ENCODE results near the gene MOCOS. TPM values are rescaled to one million over a fixed set of nuclear protein-coding genes. Genes with fewer than 3 reads are reported as not detected.
"Not testable (repeated sequence)": the region's sequence is repeated elsewhere in the genome, so short reads cannot be mapped to it uniquely, and the experiment has no call there.

Gene MOCOS
- total and polyA plus RNA-seq, 2 experiments from 2014 or later = 3.1 to 8.6 TPM

- no peaks in the 10 kb centered on the region for H3K79me2 ChIP-seq
- 78% methylated on average over 1 of the region's 1 CpG for WGBS (ENCODE audit: low lambda C conversion rate, missing lambda C conversion rate)
- no peaks in the 10 kb centered on the region for H3K9me2 ChIP-seq (replicated peaks; ENCODE audit: insufficient read depth)
- H3K4me3 ChIP-seq = no peak overlapping the region
- H3K36me3 ChIP-seq (replicated peaks; ENCODE audit: insufficient read depth, low read depth) = peaks cover 5% of the 10 kb centered on the region
- no peaks in the 10 kb centered on the region for H3K27me3 ChIP-seq
- no peaks in the 10 kb centered on the region for H3K4me1 ChIP-seq (ENCODE audit: insufficient read depth)
- H3K9me3 ChIP-seq (ENCODE audit: low read depth) = peaks cover 8% of the 10 kb centered on the region
- DNase-seq (ENCODE audit: low spot score) = no peak
- no peaks in the 10 kb centered on the region for H4K20me1 ChIP-seq (ENCODE audit: insufficient read depth, poor library complexity, severe bottlenecking)
- TF ChIP-seq EZH2phosphoT487 (IDR thresholded peaks at IDR 0.05; ENCODE audit: low read depth, severe bottlenecking, unreplicated experiment) (no peak), CTCF (IDR thresholded peaks at IDR 0.05; ENCODE audit: poor library complexity) (no peak)
- no peak overlapping the region for H2AFZ ChIP-seq
- H3K27ac ChIP-seq = no peak overlapping the region
- no peak overlapping the region for H3K4me2 ChIP-seq
Observed at GRCh38 chr18:36229188-36229587, 41.9 kb downstream of the MOCOS start.

- not testable (repeated sequence) for H3K27me3 ChIP-seq; H3K4me3 ChIP-seq; H2AFZ ChIP-seq; H3K9me3 ChIP-seq (ENCODE audit: low read depth); H3K36me3 ChIP-seq (replicated peaks; ENCODE audit: insufficient read depth, low read depth); H3K79me2 ChIP-seq; H4K20me1 ChIP-seq (ENCODE audit: insufficient read depth, poor library complexity, severe bottlenecking); H3K4me2 ChIP-seq; H3K9me2 ChIP-seq (replicated peaks; ENCODE audit: insufficient read depth); H3K27ac ChIP-seq; DNase-seq (ENCODE audit: low spot score); H3K4me1 ChIP-seq (ENCODE audit: insufficient read depth)
- WGBS (ENCODE audit: low lambda C conversion rate, missing lambda C conversion rate) = 58% methylated on average over 15 of the region's 15 CpGs
Observed at GRCh38 chr18:36240510-36240909, 53.2 kb downstream of the MOCOS start.

DNA sequence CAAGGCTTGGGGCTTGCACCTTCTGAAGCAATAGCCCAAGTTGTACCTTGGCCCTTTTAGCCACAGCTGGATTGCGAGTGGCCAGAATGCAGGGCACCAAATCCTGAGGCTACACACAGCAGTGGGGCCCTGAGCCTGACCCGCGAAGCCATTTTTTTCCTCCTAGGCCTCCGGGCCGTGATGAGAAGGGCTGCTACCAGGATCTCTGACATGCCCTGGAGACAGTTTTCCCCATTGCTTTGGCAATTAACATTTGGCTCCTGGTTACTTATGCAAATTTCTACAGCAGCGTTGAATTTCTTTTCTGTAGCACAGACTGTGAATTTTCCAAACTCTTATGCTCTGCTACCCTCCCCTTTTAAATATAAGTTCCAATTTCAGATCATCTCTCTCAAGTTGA is 54.5 kb downstream of the MOCOS start:
- no peak overlapping the region for H2AFZ ChIP-seq
- no peak for TF ChIP-seq EZH2 (IDR thresholded peaks at IDR 0.05; ENCODE audit: borderline replicate concordance)
- TF ChIP-seq EZH2phosphoT487 (IDR thresholded peaks at IDR 0.05; ENCODE audit: low read depth, severe bottlenecking, unreplicated experiment) = no peak
- TF ChIP-seq CTCF (IDR thresholded peaks at IDR 0.05; ENCODE audit: poor library complexity) = no peak
- H3K9me3 ChIP-seq (ENCODE audit: low read depth) = peaks cover 8% of the 10 kb centered on the region
- no peaks in the 10 kb centered on the region for H3K36me3 ChIP-seq (replicated peaks; ENCODE audit: insufficient read depth, low read depth)
- no peak overlapping the region for H3K4me2 ChIP-seq
- no peaks in the 10 kb centered on the region for H3K9me2 ChIP-seq (replicated peaks; ENCODE audit: insufficient read depth)
- no peak for DNase-seq (ENCODE audit: low spot score)
- H3K4me1 ChIP-seq (ENCODE audit: insufficient read depth) = no peaks in the 10 kb centered on the region
- no peaks in the 10 kb centered on the region for H3K79me2 ChIP-seq
- no peak overlapping the region for H3K4me3 ChIP-seq
- no peak overlapping the region for H3K27ac ChIP-seq
- H4K20me1 ChIP-seq (ENCODE audit: insufficient read depth, poor library complexity, severe bottlenecking) = no peaks in the 10 kb centered on the region
- WGBS (ENCODE audit: low lambda C conversion rate, missing lambda C conversion rate) = 88% methylated on average over 6 of the region's 6 CpGs
- H3K27me3 ChIP-seq = no peaks in the 10 kb centered on the region

DNA sequence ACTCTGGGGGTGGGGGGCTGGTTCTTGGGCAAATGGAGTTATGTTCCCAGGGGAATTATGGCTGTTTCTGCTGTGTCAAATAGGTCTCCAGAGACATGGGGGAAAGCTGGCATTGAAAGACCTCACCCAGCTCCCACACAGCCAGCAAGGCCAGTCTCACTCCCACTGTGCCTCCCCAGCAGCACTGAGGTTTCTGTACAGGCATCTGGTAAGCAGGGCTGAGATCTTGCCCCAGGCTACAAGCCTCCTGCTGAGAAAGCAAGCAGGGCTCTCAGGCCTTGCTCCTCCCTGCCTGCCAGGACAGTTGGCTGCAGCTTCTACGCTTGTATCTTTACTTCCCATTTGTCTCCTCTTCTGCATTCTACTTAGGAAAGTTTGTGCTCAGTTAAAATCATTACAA is 59.7 kb downstream of the MOCOS start:
- TF ChIP-seq EZH2phosphoT487 (IDR thresholded peaks at IDR 0.05; ENCODE audit: low read depth, severe bottlenecking, unreplicated experiment) = no peak
- no peak for TF ChIP-seq EZH2 (IDR thresholded peaks at IDR 0.05; ENCODE audit: borderline replicate concordance)
- no peak for TF ChIP-seq CTCF (IDR thresholded peaks at IDR 0.05; ENCODE audit: poor library complexity)
- Histone ChIP-seq H3K36me3 (replicated peaks; ENCODE audit: insufficient read depth, low read depth) (no peaks in the 10 kb centered on the region), H3K4me3 (no peak overlapping the region), H2AFZ (no peak overlapping the region), H3K27ac (no peak overlapping the region), H3K9me2 (replicated peaks; ENCODE audit: insufficient read depth) (no peaks in the 10 kb centered on the region), H4K20me1 (ENCODE audit: insufficient read depth, poor library complexity, severe bottlenecking) (no peaks in the 10 kb centered on the region), H3K9me3 (ENCODE audit: low read depth) (peaks cover 8% of the 10 kb centered on the region), H3K79me2 (no peaks in the 10 kb centered on the region), H3K27me3 (no peaks in the 10 kb centered on the region), H3K4me1 (ENCODE audit: insufficient read depth) (no peaks in the 10 kb centered on the region), H3K4me2 (no peak overlapping the region)
- 81% methylated on average over 1 of the region's 1 CpG for WGBS (ENCODE audit: low lambda C conversion rate, missing lambda C conversion rate)
- DNase-seq (ENCODE audit: low spot score) = no peak
